Loucy (cell line): ENCODE measurements around the gene MAPK14.

Experiments used
- H2AFZ ChIP-seq: fragments of 200-600 bp; sonication (generic); 2 replicates; pipeline ENCODE4 v1.6.0; 2016; ENCODE audit warnings: antibody characterized with exemption, mild to moderate bottlenecking, low read length, moderate library complexity
- H3F3A ChIP-seq: fragments of 200-600 bp; 2 replicates; pipeline ENCODE4 v1.6.0; 2016; ENCODE audit warnings: antibody characterized with exemption, low read depth, mild to moderate bottlenecking
- H3K27me3 ChIP-seq: fragments of 200-600 bp; sonication (generic); 2 replicates; pipeline ENCODE4 v1.6.1; 2014; ENCODE audit warnings: low read length, mild to moderate bottlenecking; ENCODE audit not compliant: insufficient read depth, poor library complexity, severe bottlenecking
- H3K36me3 ChIP-seq: fragments of 200-600 bp; sonication (generic); 2 replicates; pipeline ENCODE4 v1.6.1; 2016; ENCODE audit warnings: low read length; ENCODE audit not compliant: insufficient read depth
- H3K4me1 ChIP-seq: fragments of 200-600 bp; sonication (generic); 2 replicates; pipeline ENCODE4 v1.5.1; 2014; ENCODE audit warnings: low read length, mild to moderate bottlenecking; ENCODE audit not compliant: insufficient read depth, poor library complexity, severe bottlenecking
- H3K4me2 ChIP-seq: fragments of 200-600 bp; sonication (generic); 2 replicates; pipeline ENCODE4 v1.6.0; 2014; ENCODE audit warnings: antibody characterized with exemption, low read length, low read depth, mild to moderate bottlenecking; ENCODE audit not compliant: poor library complexity, severe bottlenecking
- H3K4me3 ChIP-seq: fragments of 200-600 bp; sonication (generic); 2 replicates; pipeline ENCODE4 v1.5.1; 2014; ENCODE audit warnings: low read length, mild to moderate bottlenecking, mixed read lengths; ENCODE audit not compliant: poor library complexity, severe bottlenecking
- H3K79me2 ChIP-seq: fragments of 200-600 bp; sonication (generic); 2 replicates; pipeline ENCODE4 v1.6.1; 2014; ENCODE audit warnings: low read length; ENCODE audit not compliant: insufficient read depth
- H3K9ac ChIP-seq: fragments of 200-600 bp; sonication (generic); 2 replicates; pipeline ENCODE4 v1.6.0; 2014; ENCODE audit warnings: mild to moderate bottlenecking, low read depth, low read length, moderate library complexity; ENCODE audit not compliant: poor library complexity, severe bottlenecking
- H3K9me2 ChIP-seq: fragments of 200-600 bp; sonication (generic); replicated peaks from 2 replicates; pipeline ENCODE4 v1.6.1; 2016; ENCODE audit warnings: low read depth, low read length, mixed read lengths
- H3K9me3 ChIP-seq: fragments of 200-600 bp; sonication (generic); 2 replicates; pipeline ENCODE4 v1.6.1; 2014; ENCODE audit warnings: mild to moderate bottlenecking, antibody characterized with exemption, low read length, low read depth; ENCODE audit not compliant: insufficient read depth
- H4K20me1 ChIP-seq: fragments of 200-600 bp; sonication (generic); 2 replicates; pipeline ENCODE4 v1.6.0; 2014; ENCODE audit warnings: antibody characterized with exemption, low read length, mild to moderate bottlenecking; ENCODE audit not compliant: insufficient read depth, poor library complexity, severe bottlenecking
- CTCF ChIP-seq: fragments of 200-600 bp; sonication (generic); conservative IDR thresholded peaks from 2 replicates; pipeline ENCODE4 v1.5.1; 2014; ENCODE audit warnings: mild to moderate bottlenecking, antibody characterized with exemption, low read length
- EZH2phosphoT487 ChIP-seq: fragments of 200-600 bp; IDR thresholded peaks from 2 replicates; pipeline ENCODE4 v1.6.1; 2018; ENCODE audit warnings: antibody characterized with exemption, mild to moderate bottlenecking, moderate library complexity, borderline replicate concordance

MAPK14 gene

DNA sequence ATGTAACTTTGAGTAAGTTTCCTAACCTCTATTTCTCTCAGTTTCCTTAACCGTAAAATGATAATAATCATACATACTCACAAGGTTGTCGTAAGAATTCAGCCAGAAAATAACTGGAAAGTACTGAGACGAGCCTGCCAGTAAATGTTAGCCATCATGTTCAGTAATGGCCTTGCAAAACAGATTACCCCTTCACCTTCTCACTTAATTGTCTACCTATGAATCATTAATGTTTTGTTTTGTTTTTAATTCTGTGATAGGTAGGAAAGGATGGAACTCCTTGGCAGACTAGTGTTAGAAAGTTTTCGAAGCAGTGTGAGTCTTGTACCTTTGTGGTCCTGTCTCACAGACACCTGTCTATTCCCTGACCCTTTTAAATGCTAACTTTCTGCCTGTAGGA is 50.6 kb downstream of the MAPK14 start:
- Histone ChIP-seq H3K9me3 (peaks cover 14% of the 10 kb centered on the region), H3K9me2 (no peaks in the 10 kb centered on the region), H3K4me1 (no peaks in the 10 kb centered on the region), H3K4me2 (no peak overlapping the region), H3K27me3 (no peaks in the 10 kb centered on the region), H3F3A (no peaks in the 10 kb centered on the region), H4K20me1 (peaks cover 58% of the 10 kb centered on the region), H2AFZ (no peak overlapping the region), H3K4me3 (no peak overlapping the region), H3K79me2 (peaks cover 72% of the 10 kb centered on the region), H3K9ac (no peak overlapping the region), H3K36me3 (peaks cover 99% of the 10 kb centered on the region)
- TF ChIP-seq EZH2phosphoT487 = no peak
- no peak for TF ChIP-seq CTCF

DNA sequence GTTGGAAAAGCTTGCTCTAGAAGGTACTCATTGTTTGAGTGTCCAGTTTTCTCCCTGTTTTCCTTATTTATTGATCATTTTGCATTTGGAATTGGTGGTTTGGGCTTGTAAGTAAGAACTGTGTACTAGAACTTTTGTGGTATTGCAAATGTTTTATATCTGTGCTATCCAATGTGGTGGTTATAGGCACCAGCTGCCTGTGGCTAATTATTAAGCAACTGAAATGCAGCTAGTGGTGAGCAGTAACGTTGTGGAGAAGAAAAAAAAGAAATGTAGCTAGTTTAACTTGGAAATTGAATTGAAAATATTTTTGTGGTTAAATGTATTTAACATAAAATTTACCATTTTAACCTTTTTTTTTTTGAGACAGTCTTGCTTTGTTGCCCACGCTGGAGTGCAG is 52.0 kb downstream of the MAPK14 start:
- TF ChIP-seq EZH2phosphoT487 (no peak), CTCF (no peak)
- Histone ChIP-seq H3K4me1 (no peaks in the 10 kb centered on the region), H4K20me1 (peaks cover 48% of the 10 kb centered on the region), H3F3A (no peaks in the 10 kb centered on the region), H3K79me2 (peaks cover 58% of the 10 kb centered on the region), H3K4me3 (no peak overlapping the region), H3K9ac (no peak overlapping the region), H3K4me2 (no peak overlapping the region), H3K36me3 (peaks cover 99% of the 10 kb centered on the region), H3K9me3 (peaks cover 14% of the 10 kb centered on the region), H3K9me2 (no peaks in the 10 kb centered on the region), H2AFZ (no peak overlapping the region), H3K27me3 (no peaks in the 10 kb centered on the region)

GRCh38 chr6:36082318-36082717 is 54.7 kb downstream of the MAPK14 start:
- Histone ChIP-seq H3K4me2 (no peak overlapping the region), H3K36me3 (peaks cover 96% of the 10 kb centered on the region), H4K20me1 (peaks cover 26% of the 10 kb centered on the region), H3K4me1 (no peaks in the 10 kb centered on the region), H3K9me3 (peaks cover 14% of the 10 kb centered on the region), H2AFZ (no peak overlapping the region), H3F3A (no peaks in the 10 kb centered on the region), H3K4me3 (no peak overlapping the region), H3K9me2 (no peaks in the 10 kb centered on the region), H3K27me3 (no peaks in the 10 kb centered on the region), H3K79me2 (peaks cover 33% of the 10 kb centered on the region), H3K9ac (no peak overlapping the region)
- no peak for TF ChIP-seq CTCF
- no peak for TF ChIP-seq EZH2phosphoT487
